GM12878 (cell line): ENCODE results near the gene ICA1. TPM values are rescaled to one million over a fixed set of nuclear protein-coding genes. Genes with fewer than 3 reads are reported as not detected.

Source experiments
- ATAC-seq: fragments of 200-7000 bp; cut with Tn5 transposase; 3 replicates; pipeline ENCODE4 v1.9.1; 2020; ENCODE audit warnings: mild to moderate bottlenecking, moderate library complexity
- BruUV-seq: library from RNA; stranded (reverse); fragments of 400-500 nt; replicated peaks from 2 replicates; lab custom pipeline; 2021; lab: Mats Ljungman, UMichigan
- CTCF ChIA-PET: fragments of 300-600 bp; sonication (Branson Sonifier 250); formaldehyde crosslinking; extraction: SDS; loops from one replicate; lab custom pipeline; 2021; ENCODE audit warnings: inconsistent platforms; lab: Yijun Ruan, JAX
- POLR2A ChIA-PET: fragments of 350-600 bp; formaldehyde crosslinking; extraction: SDS; loops from one replicate; lab custom pipeline; 2021; ENCODE audit warnings: inconsistent platforms; lab: Charles Lee
- RAD21 ChIA-PET: fragments of 300-600 bp; sonication (Branson Sonifier 250); formaldehyde crosslinking; loops from one replicate; lab custom pipeline; 2023; ENCODE audit warnings: antibody characterized with exemption; ENCODE audit not compliant: unreplicated experiment; lab: Charles Lee
- SMC1A ChIA-PET: fragments of 300-600 bp; sonication (Branson Sonifier 250); formaldehyde crosslinking; loops from one replicate; lab custom pipeline; 2023; ENCODE audit not compliant: unreplicated experiment, uncharacterized antibody; lab: Charles Lee
- DNase-seq: peaks from one replicate; pipeline ENCODE4 v3.0.0-alpha.2; 2011; ENCODE audit warnings: low read depth, low spot score
- FAIRE-seq: peaks from 3 replicates; lab custom pipeline; 2011; peaks lifted over from hg19 to GRCh38; lab: Jason Lieb, UNC
- H2AFZ ChIP-seq: 2 replicates; pipeline ENCODE4 v1.6.0; 2011; ENCODE audit warnings: low read depth, low read length, control low read depth; ENCODE audit not compliant: control insufficient read depth
- H3K27ac ChIP-seq: 2 replicates; pipeline ENCODE4 v1.5.1; 2011; ENCODE audit warnings: control low read depth; ENCODE audit not compliant: control insufficient read depth, insufficient read depth
- H3K27me3 ChIP-seq, 2 experiments: replicated peaks in 1 of 2; 2 replicates each; pipeline versions ENCODE4 v1.6.0 to v1.6.1; 2011; ENCODE audit warnings: low read length in 1 of 2; ENCODE audit not compliant: control insufficient read depth in 2 of 2, insufficient read depth in 2 of 2
- H3K36me3 ChIP-seq, 2 experiments: 2 replicates each; pipeline ENCODE4 v1.5.1; 2011; ENCODE audit warnings: low read length in 1 of 2; ENCODE audit not compliant: control insufficient read depth in 2 of 2, insufficient read depth in 2 of 2
- H3K4me1 ChIP-seq: 2 replicates; pipeline ENCODE4 v1.6.1; 2011; ENCODE audit warnings: mild to moderate bottlenecking, low read length, moderate library complexity, mixed read lengths; ENCODE audit not compliant: control insufficient read depth, insufficient read depth
- H3K4me2 ChIP-seq: 2 replicates; pipeline ENCODE4 v1.6.0; 2011; ENCODE audit warnings: control low read depth; ENCODE audit not compliant: control insufficient read depth, insufficient read depth
- H3K4me3 ChIP-seq: fragments of 200-600 bp; sonication (generic); 2 replicates; pipeline ENCODE4 v1.5.1; 2016
- H3K79me2 ChIP-seq: 2 replicates; pipeline ENCODE4 v1.6.0; 2011; ENCODE audit warnings: low read length; ENCODE audit not compliant: control insufficient read depth, insufficient read depth
- H3K9ac ChIP-seq: 2 replicates; pipeline ENCODE4 v1.8.0; 2011; ENCODE audit warnings: low read length, control low read depth, mixed read lengths; ENCODE audit not compliant: control insufficient read depth, insufficient read depth
- H3K9me3 ChIP-seq: replicated peaks from 3 replicates; pipeline ENCODE4 v1.5.1; 2011; ENCODE audit warnings: mild to moderate bottlenecking, low read length; ENCODE audit not compliant: control insufficient read depth, insufficient read depth
- H4K20me1 ChIP-seq: 2 replicates; pipeline ENCODE4 v1.6.0; 2011; ENCODE audit not compliant: control insufficient read depth, insufficient read depth
- ATF7 ChIP-seq: fragments of 450-650 bp; IDR thresholded peaks from 2 replicates; pipeline ENCODE4 v1.6.1; 2016; ENCODE audit warnings: low read depth, mild to moderate bottlenecking
- ESRRA ChIP-seq: IDR thresholded peaks from 2 replicates; pipeline ENCODE4 v1.6.1; 2012; ENCODE audit warnings: mild to moderate bottlenecking, low read length, improper control_type of control experiment
- RAD51 ChIP-seq: fragments of 450-650 bp; IDR thresholded peaks from 2 replicates; pipeline ENCODE4 v1.6.1; 2016; ENCODE audit warnings: moderate library complexity, mild to moderate bottlenecking, inconsistent platforms
- SREBF2 ChIP-seq: IDR thresholded peaks from 2 replicates; pipeline ENCODE4 v1.6.1; 2012; ENCODE audit warnings: mild to moderate bottlenecking, low read length
- ZNF217 ChIP-seq: fragments of 450-650 bp; IDR thresholded peaks from 2 replicates; pipeline ENCODE4 v1.6.1; 2017; ENCODE audit warnings: antibody characterized with exemption, mild to moderate bottlenecking
- WGBS: methylation state at CpG from one replicate; pipeline ENCODE4 v1.1.6; 2016; ENCODE audit warnings: low lambda C conversion rate; ENCODE audit not compliant: insufficient replicate concordance, insufficient coverage; ENCODE audit errors: missing lambda C conversion rate; 5-methylcytosine and 5-hydroxymethylcytosine counted together
- in situ Hi-C: fragments of 300-500 bp; cut with MboI; formaldehyde crosslinking; loops from 9 replicates; pipeline ENCODE4 v1.14.3; 2018; ENCODE audit warnings: mixed read lengths
- intact Hi-C: fragments of 100-400 bp; cut with micrococcal nuclease; formaldehyde crosslinking; loops from one replicate; pipeline ENCODE4 v1.14.2; 2022; ENCODE audit not compliant: unreplicated experiment
- polyA plus RNA-seq, 11 experiments: library from polyadenylated mRNA; depleted of rRNA in 4 of 11; unstranded in 6 of 11; stranded (reverse) in 5 of 11; fragments of >200 nt; fragmentation: Nextera tagmentation in 4 of 11; fragmentation: Illumina TruSeq in 1 of 11; extraction: Ambion mirVana in 4 of 11; extraction: Trizol in 1 of 11; gene quantifications; 1 replicate in 1 of 11; 2 replicates in 10 of 11; pipeline versions ENCODE4 v1.2.1 to v1.2.3, GENCODE V29; 2011 to 2016; ENCODE audit warnings: inconsistent platforms in 2 of 11, missing spikeins in 2 of 11, low read depth in 1 of 11
- total RNA-seq, 4 experiments: library from RNA; depleted of rRNA in 3 of 4; stranded (reverse); fragments of >200 nt in 3 of 4; fragmentation: Illumina TruSeq in 1 of 4; extraction: Trizol in 1 of 4; gene quantifications; 2 replicates each; pipeline versions ENCODE4 v1.2.1 to v1.2.3, GENCODE V29; 2013 to 2021
- TF ChIP-seq, protein P1 (sequence below): fragments of 450-650 bp; IDR thresholded peaks from 2 replicates; pipeline ENCODE4 v1.6.1; 2014; ENCODE audit warnings: mild to moderate bottlenecking

The ICA1 gene
- total and polyA plus RNA-seq, 10 of the 15 experiments (the other 5 are each of a cell fraction or from before 2014, with no cell fraction given), result 1.3 to 35.1 (median 3.3) TPM

DNA sequence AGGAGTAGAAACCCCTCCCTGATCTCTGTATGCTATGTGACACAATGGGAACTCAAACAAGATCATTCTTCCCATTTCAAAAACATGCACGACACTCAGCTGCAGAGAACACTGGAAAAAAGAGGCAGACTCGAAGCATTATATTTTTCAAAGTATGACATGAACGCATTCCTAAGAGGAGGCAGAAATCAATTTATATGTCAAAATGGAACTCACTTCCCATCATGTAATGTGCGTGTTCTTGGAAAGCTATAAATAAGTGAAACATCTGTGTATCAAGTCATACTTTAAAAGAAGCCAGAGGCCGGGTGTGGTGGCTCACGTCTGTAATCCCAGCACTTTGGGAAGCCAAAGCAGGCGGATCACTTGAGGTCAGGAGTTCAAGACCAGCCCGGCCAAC, 142.7 kb downstream of the ICA1 start:
- POLR2A ChIA-PET, result interaction anchor here (0.6 to 14.7 kb wide), 4 partner anchors 14 to 1868 kb away, joined by 3 to 133 read pairs (median 4); no protein-coding TSS in a partner anchor
- CTCF ChIA-PET, result interaction anchor here (1.0 to 1.6 kb wide), 4 partner anchors 13 to 479 kb away, joined by 3 to 5 read pairs (median 3); partner anchors contain the start of gene UMAD1
- no TSS peak for BruUV-seq
- H3K9me3 ChIP-seq, result peaks cover 4% of the 10 kb centered on the region; the same call in 2 of the 3 replicates
- H3K4me3 ChIP-seq, result no peak overlapping the region
- no peaks in the 10 kb centered on the region for H3K27me3 ChIP-seq
- WGBS, result 97% methylated on average over 8 of the region's 8 CpGs
- no peak for DNase-seq
- intact Hi-C loops (loop anchor here (5.0 kb wide), 2 partner anchors 302 to 552 kb away; partner anchors contain the start of gene MIOS), in situ Hi-C loops (no loop called here)
- no peak overlapping the region for H3K4me2 ChIP-seq
- no peaks in the 10 kb centered on the region for H3K79me2 ChIP-seq
- H3K27ac ChIP-seq, result no peak overlapping the region
- no peak overlapping the region for H3K9ac ChIP-seq
- SMC1A ChIA-PET, result interaction anchor here (0.7 to 12.5 kb wide), 5 partner anchors 13 to 153 kb away, joined by 3 to 182 read pairs (median 5); no protein-coding TSS in a partner anchor
- no peak overlapping the region for H2AFZ ChIP-seq
- TF ChIP-seq, protein P1, sequence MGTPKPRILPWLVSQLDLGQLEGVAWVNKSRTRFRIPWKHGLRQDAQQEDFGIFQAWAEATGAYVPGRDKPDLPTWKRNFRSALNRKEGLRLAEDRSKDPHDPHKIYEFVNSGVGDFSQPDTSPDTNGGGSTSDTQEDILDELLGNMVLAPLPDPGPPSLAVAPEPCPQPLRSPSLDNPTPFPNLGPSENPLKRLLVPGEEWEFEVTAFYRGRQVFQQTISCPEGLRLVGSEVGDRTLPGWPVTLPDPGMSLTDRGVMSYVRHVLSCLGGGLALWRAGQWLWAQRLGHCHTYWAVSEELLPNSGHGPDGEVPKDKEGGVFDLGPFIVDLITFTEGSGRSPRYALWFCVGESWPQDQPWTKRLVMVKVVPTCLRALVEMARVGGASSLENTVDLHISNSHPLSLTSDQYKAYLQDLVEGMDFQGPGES, result no peak
- no peak for TF ChIP-seq ATF7
- TF ChIP-seq RAD51, result no peak
- no peak for TF ChIP-seq ESRRA
- no peak for TF ChIP-seq ZNF217
- no peak for TF ChIP-seq SREBF2
- H3K4me1 ChIP-seq, result peaks cover 44% of the 10 kb centered on the region
- ATAC-seq, result no peak
- H3K36me3 ChIP-seq, result no peaks in the 10 kb centered on the region
- RAD21 ChIA-PET, result interaction anchor here (0.9 to 8.8 kb wide), 2 partner anchors 12 to 67 kb away, joined by 3 to 124 read pairs; no protein-coding TSS in a partner anchor
- no peaks in the 10 kb centered on the region for H4K20me1 ChIP-seq
- no peak for FAIRE-seq
